ENCODE measurements around the gene CHST4. TPM values are rescaled to one million over a fixed set of nuclear protein-coding genes. Genes with fewer than 3 reads are reported as not detected.

CHST4 gene
- total RNA-seq, 2 experiments from 2014 or later = not detected

- POLR2A ChIA-PET = interaction anchor here (0.9 to 1.7 kb wide), 6 partner anchors 9 to 244 kb away, joined by 3 to 23 read pairs (median 10); partner anchors contain the start of genes AP1G1 and ZNF23
- H3K27me3 Mint-ChIP-seq = no peaks in the 10 kb centered on the region
- DNase-seq (peak in 1 of 14 experiments; percentile 0), ATAC-seq (ENCODE audit: poor library complexity) (no peak)
- Histone ChIP-seq H3K36me3 (ENCODE audit: insufficient read depth, low read length) (no peaks in the 10 kb centered on the region), H3K9me3 (ENCODE audit: control insufficient read depth in 1 of 2, insufficient read depth in 1 of 2, low read length in 2 of 2) (peaks cover 4% of the 10 kb centered on the region in 2 experiments), H3K27me3 (ENCODE audit: control insufficient read depth in 1 of 2, insufficient read depth in 2 of 2, low read length in 2 of 2) (no peaks in the 10 kb centered on the region), H3K27ac (ENCODE audit: low read depth in 1 of 2, low read length in 2 of 2) (peak overlapping the region; percentile 62 to 75), H3K4me3 (ENCODE audit: low read length) (peak overlapping the region; percentile 67), H3K4me1 (ENCODE audit: insufficient read depth, low read length) (peaks cover 20% of the 10 kb centered on the region)
- intact Hi-C loops (cut with DNase I, micrococcal nuclease) = loop anchor here (2.0 to 10.0 kb wide), 7 partner anchors 77 to 1100 kb away; partner anchors contain the start of genes DHX38 (in 2 of the 2), PHLPP2 (in 2 of the 2), TXNL4B (in 2 of the 2) and AP1G1 (in 1 of the 2)
- TF ChIP-seq CTCF (IDR thresholded peaks at IDR 0.05) = no peak
- peak overlapping the region; percentile 99 for H3K27ac Mint-ChIP-seq
- H3K4me1 Mint-ChIP-seq (ENCODE audit: low read depth) = peaks cover 22% of the 10 kb centered on the region
- peak overlapping the region; percentile 96 for H3K4me3 Mint-ChIP-seq
- H3K36me3 Mint-ChIP-seq (ENCODE audit: low read depth) = peaks cover 16% of the 10 kb centered on the region
- H3K9me3 Mint-ChIP-seq = no peaks in the 10 kb centered on the region
- CTCF ChIA-PET = interaction anchor here (1.0 to 2.5 kb wide), 12 partner anchors 21 to 529 kb away, joined by 3 to 65 read pairs (median 4); partner anchors contain the start of genes DHX38, TXNL4B and ZNF23
Measured at GRCh38 chr16:71564335-71564967, 38.2 kb downstream of the CHST4 start.

DNA sequence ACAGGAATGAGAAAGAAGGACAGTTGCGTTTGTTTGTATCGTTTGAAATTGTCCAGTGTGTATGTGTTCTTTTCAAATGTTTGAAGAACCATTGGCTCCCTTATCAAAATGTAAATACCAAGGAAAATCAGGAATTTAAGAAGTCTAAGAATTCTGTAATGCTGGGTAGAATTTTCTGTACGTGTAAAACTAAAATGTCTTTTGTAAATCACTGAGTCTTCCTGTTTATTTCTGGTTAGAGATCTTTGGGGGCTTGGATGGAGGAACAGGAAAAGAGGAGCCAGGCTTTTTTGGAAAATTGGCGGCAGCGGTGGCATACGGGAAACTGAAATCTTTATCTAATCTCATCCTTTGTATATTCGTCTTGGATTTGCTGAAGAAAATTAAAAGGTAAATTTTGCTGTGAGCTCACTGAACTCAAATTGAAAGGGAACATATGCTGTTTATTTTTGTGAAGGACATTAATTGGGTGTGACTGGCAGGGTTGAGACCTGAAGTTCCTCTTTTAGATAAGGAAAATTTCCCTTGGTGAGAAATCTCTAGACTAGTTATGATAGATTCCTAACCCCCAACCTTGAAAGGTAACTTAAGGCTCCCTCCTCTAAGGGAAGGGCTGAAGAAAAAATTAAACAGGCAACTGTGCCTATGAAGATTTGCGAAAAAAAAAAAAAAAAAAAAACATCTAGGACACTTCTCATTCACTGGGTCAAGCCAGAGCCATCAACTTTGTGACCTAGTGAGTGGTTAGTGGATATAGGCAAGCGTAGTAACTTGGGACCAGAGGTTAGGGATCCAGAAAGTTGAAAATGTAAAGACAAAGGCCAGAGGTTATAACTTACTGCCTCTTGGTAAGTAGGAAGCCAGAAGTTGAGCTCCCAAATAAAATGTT lies 39.8 kb downstream of the CHST4 start:
- H3K4me3 ChIP-seq (ENCODE audit: low read length) = peak overlapping the region; percentile 67
- POLR2A ChIA-PET = interaction anchor here (0.6 to 1.7 kb wide), 10 partner anchors 11 to 528 kb away, joined by 3 to 23 read pairs (median 9); partner anchors contain the start of genes AP1G1, DHX38, TXNL4B and ZNF23

More for the DNA sequence above, 39.8 kb downstream of the CHST4 start:
- Histone ChIP-seq H3K4me1 (ENCODE audit: insufficient read depth, low read length) (peaks cover 20% of the 10 kb centered on the region), H3K36me3 (ENCODE audit: insufficient read depth, low read length) (no peaks in the 10 kb centered on the region), H3K9me3 (ENCODE audit: control insufficient read depth in 1 of 2, insufficient read depth in 1 of 2, low read length in 2 of 2) (peaks cover 4% of the 10 kb centered on the region in 2 experiments), H3K27ac (ENCODE audit: low read depth in 1 of 2, low read length in 2 of 2) (peak overlapping the region; percentile 62 to 75), H3K27me3 (ENCODE audit: control insufficient read depth in 1 of 2, insufficient read depth in 2 of 2, low read length in 2 of 2) (no peaks in the 10 kb centered on the region)
- intact Hi-C loops (cut with DNase I, micrococcal nuclease) = loop anchor here (1.0 to 10.0 kb wide), 11 partner anchors 45 to 1099 kb away; partner anchors contain the start of genes DHX38 (in 2 of the 2), PHLPP2 (in 2 of the 2), TXNL4B (in 2 of the 2) and AP1G1 (in 1 of the 2)
- H3K9me3 Mint-ChIP-seq = no peaks in the 10 kb centered on the region
- H3K27ac Mint-ChIP-seq = peak overlapping the region; percentile 99
- H3K4me3 Mint-ChIP-seq = peak overlapping the region; percentile 96
- no peaks in the 10 kb centered on the region for H3K27me3 Mint-ChIP-seq
- ATAC-seq (ENCODE audit: poor library complexity) = no peak
- H3K36me3 Mint-ChIP-seq (ENCODE audit: low read depth) = peaks cover 16% of the 10 kb centered on the region
- DNase-seq = no peak
- TF ChIP-seq CTCF (IDR thresholded peaks at IDR 0.05) = no peak
- peaks cover 22% of the 10 kb centered on the region for H3K4me1 Mint-ChIP-seq (ENCODE audit: low read depth)
- CTCF ChIA-PET = interaction anchor here (1.0 to 2.5 kb wide), 7 partner anchors 44 to 317 kb away, joined by 3 to 65 read pairs (median 3); no protein-coding TSS in a partner anchor

Measured in CD4-positive, alpha-beta T cell (primary cell).